ENCODE data around the gene HSPA12B. TPM values are rescaled to one million over a fixed set of nuclear protein-coding genes. Genes with fewer than 3 reads are reported as not detected.
A peak's percentile ranks its signal among the peaks of the same experiment; 100 is the strongest.

Gene HSPA12B
- total and polyA plus RNA-seq, 9 of the 15 experiments (the other 6 are each of a cell fraction or from before 2014, with no cell fraction given), result 0.03 to 0.07 TPM; not detected in 7

DNA sequence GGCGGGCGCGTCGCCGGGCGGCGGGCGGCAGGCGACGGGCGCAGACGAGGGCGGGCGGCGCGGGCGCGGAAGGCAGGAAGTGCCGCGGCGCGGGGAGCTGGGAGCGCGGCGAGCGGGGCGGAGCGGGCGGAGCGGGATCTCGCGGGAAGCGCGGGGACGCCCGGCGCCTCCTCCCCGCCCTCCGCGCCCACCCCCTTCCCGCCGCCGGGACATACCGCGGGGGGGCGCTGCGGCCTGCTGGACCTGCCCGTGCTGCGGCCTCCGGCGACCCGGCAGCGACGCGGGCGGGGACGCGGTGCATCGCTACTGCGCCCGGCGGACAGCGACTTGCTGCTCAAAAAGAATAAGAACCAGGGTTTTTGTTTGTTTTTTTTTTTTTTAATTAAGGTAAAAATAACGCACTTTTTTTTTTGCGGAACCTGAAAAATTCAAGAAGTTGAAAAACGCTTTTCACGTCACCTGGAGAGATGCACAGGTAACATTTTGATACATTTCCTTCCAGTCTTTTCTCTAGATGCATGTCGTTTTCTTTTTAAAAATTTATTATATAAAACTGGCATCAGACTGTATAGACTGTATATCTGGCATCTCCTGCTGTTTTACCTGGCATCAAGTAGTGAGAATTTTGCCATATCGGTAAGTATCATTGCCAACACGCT, 54.3 kb downstream of the HSPA12B start, which contains the start of gene CENPB:
TSS of gene CENPB (minus strand) at position 76 of the 659 bp plus-strand sequence. CDS start 257 bp downstream, outside the sequence.
- BruUV-seq (replicated peaks), result no TSS peak
- intact Hi-C loops (cut with micrococcal nuclease), result loop anchor here (2.0 to 10.0 kb wide), 4 partner anchors 34 to 408 kb away; partner anchors contain the start of genes AP5S1 and MAVS
- Histone ChIP-seq H3K36me3 (ENCODE audit: control insufficient read depth, insufficient read depth, low read length) (peaks cover 21% of the 10 kb centered on the region; the same call in 1 of the 3 replicates), H2AFZ (ENCODE audit: low read depth, low read length) (peak within 1 kb of the TSS; percentile 82), H3K9me1 (ENCODE audit: control insufficient read depth, insufficient read depth, low read length) (no peaks in the 10 kb centered on the region), H3K4me3 (peak within 1 kb of the TSS; percentile 58), H3K27ac (ENCODE audit: extremely low read depth, low read depth, low read length) (peak within 1 kb of the TSS; percentile 72), H3K79me2 (ENCODE audit: control insufficient read depth, insufficient read depth, low read length) (peaks cover 31% of the 10 kb centered on the region), H4K20me1 (replicated peaks; ENCODE audit: control insufficient read depth, insufficient read depth, low read length) (peaks cover 6% of the 10 kb centered on the region), H3K9ac (ENCODE audit: insufficient read depth in 1 of 2, low read depth in 2 of 2, low read length in 2 of 2) (peak within 1 kb of the TSS; percentile 60 to 93), H3K4me1 (replicated peaks in 1 of 2; ENCODE audit: control insufficient read depth in 2 of 2, insufficient read depth in 2 of 2, low read length in 2 of 2) (peaks cover 8 to 29% of the 10 kb centered on the region in 2 experiments; a peak in 3 of 5 replicates), H3K9me3 (replicated peaks; ENCODE audit: control insufficient read depth, insufficient read depth, low read depth, low read length) (no peaks in the 10 kb centered on the region), H3K27me3 (ENCODE audit: control insufficient read depth in 2 of 2, insufficient read depth in 2 of 2, low read length in 2 of 2) (no peaks in the 10 kb centered on the region), H3K4me2 (ENCODE audit: insufficient read depth, low read length) (peak within 1 kb of the TSS; percentile 86)
- WGBS (ENCODE audit: insufficient coverage, low coverage, missing lambda C conversion rate), result 30% methylated on average over 8 of the region's 70 CpGs
- FAIRE-seq, result no peak
- CTCF ChIA-PET (ENCODE audit: low intra/inter-chr PET ratio), result interaction anchor here (0.6 to 3.4 kb wide), 7 partner anchors 8 to 406 kb away, joined by 3 to 12 read pairs (median 6); partner anchors contain the start of gene AP5S1
- ATAC-seq, result peak; percentile 93
- POLR2A ChIA-PET, result interaction anchor here (0.6 to 1.5 kb wide), 3 partner anchors 9 to 59 kb away, joined by 3 to 4 read pairs (median 3); no protein-coding TSS in a partner anchor
- DNase-seq (ENCODE audit: extremely low read depth in 1 of 4, low spot score in 3 of 4), result peak; percentile 85 to 91 (median 87)
- in situ Hi-C loops (cut with MboI), result no loop called here
- TF ChIP-seq SMARCC2 (IDR thresholded peaks at IDR 0.05; ENCODE audit: low read depth) (no peak), GABPB1 (CRISPR knock-in tag; IDR thresholded peaks at IDR 0.05) (no peak), ZNF140 (CRISPR knock-in tag; IDR thresholded peaks at IDR 0.05) (no peak), NKRF (IDR thresholded peaks at IDR 0.05; ENCODE audit: borderline replicate concordance) (no peak), SMAD4 (CRISPR knock-in tag; conservative IDR thresholded peaks at IDR 0.05) (no peak), CBX3 (IDR thresholded peaks at IDR 0.05; ENCODE audit: borderline replicate concordance in 1 of 2, low read length in 2 of 2) (no peak), E2F6 (IDR thresholded peaks at IDR 0.05; ENCODE audit: borderline replicate concordance in 1 of 2, extremely low read depth in 1 of 2, insufficient read depth in 1 of 2, insufficient read length in 1 of 2, low read depth in 1 of 2, low read length in 1 of 2, poor library complexity in 1 of 2, severe bottlenecking in 1 of 2) (peak in 1 of 2 experiments; percentile 83), NCOA6 (IDR thresholded peaks at IDR 0.05) (no peak), NFIC (IDR thresholded peaks at IDR 0.05) (no peak), KLF16 (IDR thresholded peaks at IDR 0.05) (no peak), GABPA (tag; conservative IDR thresholded peaks at IDR 0.05; ENCODE audit: low read depth) (peak; percentile 42), RBFOX2 (IDR thresholded peaks at IDR 0.05; ENCODE audit: low read depth, low read length) (no peak), ZNF764 (CRISPR knock-in tag; IDR thresholded peaks at IDR 0.05; ENCODE audit: low read depth) (no peak), DEAF1 (CRISPR knock-in tag; IDR thresholded peaks at IDR 0.05) (no peak)
- TF ChIP-seq, protein P1, sequence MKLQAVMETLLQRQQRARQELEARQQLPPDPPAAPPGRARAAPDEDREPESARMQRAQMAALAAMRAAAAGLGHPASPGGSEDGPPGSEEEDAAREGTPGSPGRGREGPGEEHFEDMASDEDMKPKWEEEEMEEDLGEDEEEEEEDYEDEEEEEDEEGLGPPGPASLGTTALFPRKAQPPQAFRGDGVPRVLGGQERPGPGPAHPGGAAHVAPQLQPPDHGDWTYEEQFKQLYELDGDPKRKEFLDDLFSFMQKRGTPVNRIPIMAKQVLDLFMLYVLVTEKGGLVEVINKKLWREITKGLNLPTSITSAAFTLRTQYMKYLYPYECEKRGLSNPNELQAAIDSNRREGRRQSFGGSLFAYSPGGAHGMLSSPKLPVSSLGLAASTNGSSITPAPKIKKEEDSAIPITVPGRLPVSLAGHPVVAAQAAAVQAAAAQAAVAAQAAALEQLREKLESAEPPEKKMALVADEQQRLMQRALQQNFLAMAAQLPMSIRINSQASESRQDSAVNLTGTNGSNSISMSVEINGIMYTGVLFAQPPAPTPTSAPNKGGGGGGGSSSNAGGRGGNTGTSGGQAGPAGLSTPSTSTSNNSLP (IDR thresholded peaks at IDR 0.05; ENCODE audit: borderline replicate concordance, low read depth, low read length), result no peak

Measured in K562 (cell line).